GM12801 (cell line): ENCODE data around the gene C2orf78.

Source experiments
- TF ChIP-seq, protein P1 (sequence below): IDR thresholded peaks from one replicate; pipeline ENCODE4 v1.5.1; 2011; ENCODE audit warnings: control low read depth; ENCODE audit not compliant: insufficient read length; ENCODE audit errors: extremely low read depth

Gene C2orf78

DNA sequence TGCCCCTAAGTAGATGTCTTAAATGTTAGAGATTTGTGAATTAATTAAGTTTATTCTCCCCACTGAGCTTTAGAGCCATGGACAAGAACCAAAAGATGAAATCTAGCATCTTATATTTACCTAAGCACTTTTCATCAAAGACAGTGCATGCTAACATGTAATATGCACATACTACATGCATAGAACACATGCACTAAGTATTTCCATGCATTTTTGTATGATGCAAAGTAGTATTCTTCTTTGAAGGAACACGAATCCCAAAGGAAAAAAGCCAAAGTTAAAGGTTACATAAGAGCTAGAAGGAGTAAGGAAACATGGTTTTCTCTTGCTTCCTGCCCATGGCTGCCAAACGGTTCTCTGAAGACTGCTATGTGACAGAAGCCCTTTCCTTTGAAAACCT lies 60.1 kb downstream of the C2orf78 start:
- TF ChIP-seq, protein P1, sequence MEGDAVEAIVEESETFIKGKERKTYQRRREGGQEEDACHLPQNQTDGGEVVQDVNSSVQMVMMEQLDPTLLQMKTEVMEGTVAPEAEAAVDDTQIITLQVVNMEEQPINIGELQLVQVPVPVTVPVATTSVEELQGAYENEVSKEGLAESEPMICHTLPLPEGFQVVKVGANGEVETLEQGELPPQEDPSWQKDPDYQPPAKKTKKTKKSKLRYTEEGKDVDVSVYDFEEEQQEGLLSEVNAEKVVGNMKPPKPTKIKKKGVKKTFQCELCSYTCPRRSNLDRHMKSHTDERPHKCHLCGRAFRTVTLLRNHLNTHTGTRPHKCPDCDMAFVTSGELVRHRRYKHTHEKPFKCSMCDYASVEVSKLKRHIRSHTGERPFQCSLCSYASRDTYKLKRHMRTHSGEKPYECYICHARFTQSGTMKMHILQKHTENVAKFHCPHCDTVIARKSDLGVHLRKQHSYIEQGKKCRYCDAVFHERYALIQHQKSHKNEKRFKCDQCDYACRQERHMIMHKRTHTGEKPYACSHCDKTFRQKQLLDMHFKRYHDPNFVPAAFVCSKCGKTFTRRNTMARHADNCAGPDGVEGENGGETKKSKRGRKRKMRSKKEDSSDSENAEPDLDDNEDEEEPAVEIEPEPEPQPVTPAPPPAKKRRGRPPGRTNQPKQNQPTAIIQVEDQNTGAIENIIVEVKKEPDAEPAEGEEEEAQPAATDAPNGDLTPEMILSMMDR: no peak

DNA sequence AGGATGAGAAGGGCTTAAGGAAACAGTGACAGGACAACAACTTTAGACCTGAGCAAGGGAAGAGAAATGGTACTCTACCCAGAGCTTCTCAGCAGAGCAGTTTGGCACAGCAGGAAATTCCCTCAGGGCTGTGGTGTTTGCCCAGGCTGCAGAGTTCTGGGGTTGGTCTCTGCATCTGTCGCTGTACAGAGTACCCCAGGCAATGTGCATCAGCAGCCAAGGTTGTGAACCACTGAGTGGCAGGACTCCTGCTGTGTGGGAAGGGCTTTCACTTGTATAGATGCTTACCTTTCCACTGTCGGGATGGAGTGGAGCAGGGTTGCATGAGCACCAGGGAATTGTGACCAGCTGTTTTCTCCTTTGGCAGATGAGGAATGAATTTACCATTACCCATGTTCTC lies 66.0 kb downstream of the C2orf78 start:
- TF ChIP-seq, protein P1: no peak

DNA sequence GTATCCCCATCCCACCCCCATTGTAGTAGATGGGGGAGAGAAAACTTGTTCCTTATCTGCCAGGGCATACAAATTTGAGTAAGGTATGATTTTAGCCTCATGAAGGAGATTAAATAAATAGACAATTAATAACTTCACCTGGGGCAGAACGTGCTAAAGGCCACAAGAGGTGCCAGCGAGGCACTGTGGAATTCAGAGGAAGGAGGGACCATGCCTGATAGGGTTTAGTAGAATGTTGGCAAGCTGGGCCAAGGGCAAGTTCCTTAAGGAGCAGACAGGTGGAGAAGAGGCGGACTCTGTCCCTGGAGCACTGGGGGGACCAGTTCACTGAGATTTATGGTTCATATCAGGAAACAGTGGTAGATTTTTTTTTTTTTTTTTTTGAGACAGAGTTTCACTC lies 67.3 kb downstream of the C2orf78 start:
- TF ChIP-seq, protein P1: no peak

DNA sequence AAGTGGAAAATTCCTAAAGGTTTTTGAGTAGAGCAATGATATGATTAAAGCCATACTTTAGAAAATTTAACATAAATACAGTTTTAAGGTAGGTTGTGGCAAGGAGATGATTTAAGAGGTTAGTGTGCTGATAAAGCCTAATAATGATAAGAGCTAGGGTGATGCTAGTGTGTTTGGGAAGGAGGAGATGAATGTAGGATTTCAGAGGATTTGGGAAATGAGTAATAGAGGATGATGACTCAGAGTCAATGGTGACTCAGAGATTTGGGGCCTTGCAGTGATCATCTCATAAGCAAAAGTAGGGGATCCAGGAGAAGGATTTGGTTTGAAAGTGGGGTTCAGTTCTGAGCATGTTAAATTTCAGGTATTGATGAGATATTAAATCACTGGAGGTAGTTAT lies 68.0 kb downstream of the C2orf78 start:
- TF ChIP-seq, protein P1: no peak

DNA sequence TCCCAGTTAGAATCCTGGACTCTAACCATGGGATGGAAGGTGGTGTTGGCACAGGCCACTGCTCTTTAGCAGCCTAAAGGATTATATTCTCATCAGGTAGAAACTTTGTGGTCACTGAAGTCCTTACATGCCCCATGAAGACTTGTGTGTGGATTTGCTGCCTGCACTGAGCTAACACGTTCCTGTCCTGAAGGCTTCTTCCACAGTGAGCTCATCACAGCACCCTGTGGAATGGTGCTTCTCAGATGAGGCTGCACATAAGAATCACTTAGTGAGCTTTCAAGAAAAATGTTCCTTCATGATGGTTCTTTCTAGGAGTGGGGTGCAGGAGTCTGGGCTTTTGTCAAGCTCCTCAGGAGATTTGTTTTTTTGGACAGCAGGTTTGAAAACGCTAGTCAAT lies 71.5 kb downstream of the C2orf78 start:
- TF ChIP-seq, protein P1: no peak

DNA sequence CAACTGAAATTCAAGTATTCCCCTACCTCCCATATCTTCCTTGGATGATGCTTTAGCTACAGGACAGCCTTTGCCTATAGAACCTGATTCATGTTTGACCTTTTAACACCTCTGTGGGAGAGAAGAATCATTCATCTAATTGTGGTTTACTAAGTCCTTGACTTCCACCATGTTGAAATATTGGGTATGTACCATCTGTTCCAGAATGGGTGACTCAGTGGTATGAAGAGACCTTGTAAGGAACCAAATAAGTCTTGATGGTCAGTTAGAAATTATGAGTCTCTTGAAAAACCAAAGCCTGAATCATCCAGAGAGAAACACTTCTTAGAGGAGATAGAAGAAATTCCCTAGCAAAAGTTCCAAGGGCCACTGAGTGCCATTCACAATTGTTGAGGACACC lies 72.2 kb downstream of the C2orf78 start:
- TF ChIP-seq, protein P1: no peak

DNA sequence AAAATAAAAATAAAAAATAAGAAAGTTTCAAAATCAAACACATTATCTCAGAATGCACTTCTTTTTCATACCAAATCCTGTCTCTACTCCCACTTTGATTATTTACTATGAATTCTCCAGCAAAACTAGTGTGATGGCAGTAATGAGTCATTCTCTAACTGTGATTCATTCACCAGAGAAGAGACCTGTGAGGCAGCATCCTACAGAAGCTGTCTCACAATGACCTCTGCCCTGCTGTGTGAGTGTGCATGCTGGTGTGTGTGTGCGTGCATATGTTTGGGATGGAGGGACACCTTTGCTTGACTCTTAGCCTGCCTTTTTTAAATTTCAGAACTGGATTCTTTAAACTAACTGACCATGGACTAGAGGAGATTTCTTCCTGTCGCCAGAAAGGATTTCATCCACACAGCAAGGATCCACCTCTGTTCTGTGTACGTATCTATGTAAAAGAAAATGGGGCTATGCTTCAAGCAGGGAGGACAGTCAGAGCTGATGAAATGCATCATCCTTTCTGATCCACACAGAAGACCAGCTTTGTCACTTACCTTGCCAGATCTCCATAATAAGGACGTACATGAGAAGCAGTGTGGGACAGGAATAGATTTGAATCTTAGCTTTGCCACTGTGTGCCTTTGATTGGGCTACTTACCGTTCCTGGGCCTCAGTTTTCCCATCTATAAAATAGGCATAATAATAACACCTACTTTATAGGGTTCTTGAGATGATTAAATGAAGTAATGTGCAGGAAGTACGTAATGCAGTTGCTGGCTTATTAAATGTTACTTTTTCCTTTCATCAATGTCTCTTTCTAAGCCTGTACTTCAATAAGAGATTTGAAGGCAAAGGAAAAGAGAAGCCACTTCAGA lies 76.0 kb downstream of the C2orf78 start:
- TF ChIP-seq, protein P1: no peak
